HG03571 (cell line): ENCODE data around the gene KPNB1.
A peak's percentile ranks its signal among the peaks of the same experiment; 100 is the strongest.

Source experiments
- ATAC-seq: cut with Tn5 transposase; IDR thresholded peaks from one replicate; pipeline ENCODE4 v1.9.1; 2021; ENCODE audit not compliant: unreplicated experiment

Gene KPNB1

GRCh38 chr17:47636273-47637030, 13.3 kb upstream of the KPNB1 start:
- ATAC-seq: no peak

GRCh38 chr17:47638903-47639302, 10.8 kb upstream of the KPNB1 start:
- no peak for ATAC-seq

GRCh38 chr17:47640076-47640475, 9.6 kb upstream of the KPNB1 start:
- ATAC-seq: no peak

GRCh38 chr17:47641202-47641601, 8.5 kb upstream of the KPNB1 start:
- no peak for ATAC-seq

- ATAC-seq: no peak
Observed at GRCh38 chr17:47643116-47643515, 6.6 kb upstream of the KPNB1 start.

- no peak for ATAC-seq
Observed at GRCh38 chr17:47644324-47644723, 5.4 kb upstream of the KPNB1 start.

GRCh38 chr17:47649972-47650524, 329 bp downstream of the KPNB1 start:
- no peak for ATAC-seq

GRCh38 chr17:47650525-47651522, 1.1 kb downstream of the KPNB1 start:
- ATAC-seq: peak; percentile 43

- no peak for ATAC-seq
Observed at GRCh38 chr17:47651704-47652103, 2.0 kb downstream of the KPNB1 start.

- no peak for ATAC-seq
Observed at GRCh38 chr17:47652570-47652969, 2.9 kb downstream of the KPNB1 start.

GRCh38 chr17:47653442-47653841, 3.7 kb downstream of the KPNB1 start:
- no peak for ATAC-seq

- no peak for ATAC-seq
Observed at GRCh38 chr17:47654991-47655390, 5.3 kb downstream of the KPNB1 start.

- peak; percentile 60 for ATAC-seq
Observed at GRCh38 chr17:47660064-47660492, 10.4 kb downstream of the KPNB1 start.

GRCh38 chr17:47663912-47664623, 14.3 kb downstream of the KPNB1 start:
- ATAC-seq: no peak

- no peak for ATAC-seq
Observed at GRCh38 chr17:47664624-47664941, 14.9 kb downstream of the KPNB1 start.

- no peak for ATAC-seq
Observed at GRCh38 chr17:47665655-47666054, 15.9 kb downstream of the KPNB1 start.

- ATAC-seq: no peak
Observed at GRCh38 chr17:47669081-47669480, 19.4 kb downstream of the KPNB1 start.

- ATAC-seq: no peak
Observed at GRCh38 chr17:47670064-47670463, 20.3 kb downstream of the KPNB1 start.

GRCh38 chr17:47674499-47674898, 24.8 kb downstream of the KPNB1 start:
- ATAC-seq: no peak

- no peak for ATAC-seq
Observed at GRCh38 chr17:47675380-47676198, 25.9 kb downstream of the KPNB1 start.

- ATAC-seq: no peak
Observed at GRCh38 chr17:47676199-47676472, 26.4 kb downstream of the KPNB1 start.
